Mucosa of descending colon (tissue), 3 donors: ENCODE results near the gene MFSD6. TPM values are rescaled to one million over a fixed set of nuclear protein-coding genes. Genes with fewer than 3 reads are reported as not detected.
A peak's percentile ranks its signal among the peaks of the same experiment; 100 is the strongest.

Experiments
- ATAC-seq: fragments of 200-7000 bp; cut with Tn5 transposase; one replicate; pipeline ENCODE4 v1.9.1; 2020; ENCODE audit warnings: mild to moderate bottlenecking, moderate library complexity
- DNase-seq, 3 donors: peaks; one replicate each; pipeline ENCODE4 v3.0.0-alpha.2; 2020
- H3K36me3 ChIP-seq: fragments of 200-600 bp; one replicate; pipeline ENCODE4 v1.8.0; 2021; ENCODE audit warnings: low read depth, mild to moderate bottlenecking
- H3K4me1 ChIP-seq: fragments of 200-600 bp; one replicate; pipeline ENCODE4 v1.8.0; 2021; ENCODE audit warnings: low read depth, mild to moderate bottlenecking
- H3K4me3 ChIP-seq: fragments of 200-600 bp; one replicate; pipeline ENCODE4 v1.8.0; 2021; ENCODE audit warnings: mild to moderate bottlenecking
- H3K9me3 ChIP-seq: fragments of 200-600 bp; one replicate; pipeline ENCODE4 v1.8.0; 2021; ENCODE audit warnings: mild to moderate bottlenecking
- CTCF ChIP-seq: fragments of 200-600 bp; IDR thresholded peaks from one replicate; pipeline ENCODE4 v1.8.0; 2022; ENCODE audit warnings: antibody characterized with exemption, mild to moderate bottlenecking
- intact Hi-C, 2 donors: fragments of 100-400 bp; cut with DNase I in 1 of 2; cut with micrococcal nuclease in 1 of 2; formaldehyde crosslinking; loops; one replicate each; pipeline versions ENCODE4 v1.11.0 to v1.11.1; 2022; cut with DNase I, micrococcal nuclease
- total RNA-seq, 3 donors: library from RNA; stranded (reverse); fragmentation: NEBNext Ultra II Directional in 2 of 3; extraction: Animal tissue kit (Norgen Biotek cat#: 25700) in 2 of 3; gene quantifications; one replicate each; pipeline versions ENCODE4 v1.2.1 to v1.2.4, GENCODE V29; 2021 to 2023
- donor health status: DM: no; HTN: no; CAD: no; lungs with moderate emphysema.
- donor health status: DM: no; HTN: no; CAD: no.
- donor health status: DM: no; HTN: yes; CAD: no.

The MFSD6 gene
- total RNA-seq, 3 donors from 2014 or later: 58.4 to 73.2 (median 64.1) TPM

DNA sequence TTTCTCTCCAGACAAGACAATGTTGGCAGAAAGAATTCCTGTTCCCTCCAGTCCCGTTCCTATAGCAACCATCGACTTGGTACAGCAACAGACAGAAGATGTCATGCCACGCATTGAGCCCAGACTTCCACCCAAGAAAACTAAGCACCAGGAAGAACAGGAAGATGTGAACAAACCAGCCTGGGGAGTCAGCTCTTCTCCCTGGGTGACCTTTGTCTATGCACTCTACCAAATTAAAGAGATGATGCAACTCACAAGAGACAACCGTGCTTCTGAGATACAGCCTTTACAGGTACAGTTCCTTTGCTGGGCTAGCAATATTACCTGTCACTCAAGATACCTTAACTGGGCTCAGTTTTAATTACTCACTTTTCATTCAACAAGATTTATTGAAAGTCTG lies 89.3 kb downstream of the MFSD6 start:
- peaks cover 7% of the 10 kb centered on the region for H3K4me1 ChIP-seq
- intact Hi-C loops: no loop called here
- ATAC-seq (peak; percentile 56), DNase-seq (no peak)
- H3K4me3 ChIP-seq: no peak overlapping the region
- peaks cover 5% of the 10 kb centered on the region for H3K9me3 ChIP-seq
- no peak for TF ChIP-seq CTCF
- peaks cover 3% of the 10 kb centered on the region for H3K36me3 ChIP-seq

GRCh38 chr2:190499273-190499672 lies 91.1 kb downstream of the MFSD6 start:
- no peak for ATAC-seq

GRCh38 chr2:190500054-190500502 lies 91.9 kb downstream of the MFSD6 start:
- TF ChIP-seq CTCF: no peak
- peaks cover 3% of the 10 kb centered on the region for H3K36me3 ChIP-seq
- H3K9me3 ChIP-seq: no peaks in the 10 kb centered on the region
- H3K4me1 ChIP-seq: peaks cover 15% of the 10 kb centered on the region
- H3K4me3 ChIP-seq: no peak overlapping the region
- peak; percentile 54 for ATAC-seq
- DNase-seq: no peak
- intact Hi-C loops: no loop called here

More at GRCh38 chr2:190499273-190499672, 91.1 kb downstream of the MFSD6 start:
- TF ChIP-seq CTCF: no peak
- Histone ChIP-seq H3K36me3 (peaks cover 3% of the 10 kb centered on the region), H3K4me3 (no peak overlapping the region), H3K9me3 (no peaks in the 10 kb centered on the region), H3K4me1 (peaks cover 15% of the 10 kb centered on the region)
- DNase-seq: no peak
- intact Hi-C loops: no loop called here

DNA sequence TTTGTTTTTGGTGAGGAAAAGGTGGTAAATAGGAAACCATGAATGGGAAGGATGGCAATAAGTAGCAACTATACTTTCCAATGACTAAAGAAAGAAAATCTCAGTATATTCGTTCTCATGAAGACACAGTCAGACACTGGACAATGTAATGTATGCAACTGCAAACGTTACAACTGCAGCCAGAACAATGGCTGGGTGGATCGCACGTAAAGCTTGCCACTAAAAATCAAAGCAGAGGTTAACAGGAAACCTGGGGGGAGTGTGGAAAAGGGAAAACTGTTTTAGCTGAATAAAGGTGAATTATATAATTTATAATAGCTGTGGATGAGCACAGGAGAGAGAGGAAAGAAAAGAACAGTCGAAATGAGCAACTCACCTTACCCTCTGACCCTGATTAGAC lies 93.1 kb downstream of the MFSD6 start:
- DNase-seq: no peak
- Histone ChIP-seq H3K36me3 (peaks cover 3% of the 10 kb centered on the region), H3K4me3 (no peak overlapping the region), H3K4me1 (peaks cover 25% of the 10 kb centered on the region), H3K9me3 (no peaks in the 10 kb centered on the region)
- no peak for TF ChIP-seq CTCF
- intact Hi-C loops: no loop called here
- no peak for ATAC-seq

DNA sequence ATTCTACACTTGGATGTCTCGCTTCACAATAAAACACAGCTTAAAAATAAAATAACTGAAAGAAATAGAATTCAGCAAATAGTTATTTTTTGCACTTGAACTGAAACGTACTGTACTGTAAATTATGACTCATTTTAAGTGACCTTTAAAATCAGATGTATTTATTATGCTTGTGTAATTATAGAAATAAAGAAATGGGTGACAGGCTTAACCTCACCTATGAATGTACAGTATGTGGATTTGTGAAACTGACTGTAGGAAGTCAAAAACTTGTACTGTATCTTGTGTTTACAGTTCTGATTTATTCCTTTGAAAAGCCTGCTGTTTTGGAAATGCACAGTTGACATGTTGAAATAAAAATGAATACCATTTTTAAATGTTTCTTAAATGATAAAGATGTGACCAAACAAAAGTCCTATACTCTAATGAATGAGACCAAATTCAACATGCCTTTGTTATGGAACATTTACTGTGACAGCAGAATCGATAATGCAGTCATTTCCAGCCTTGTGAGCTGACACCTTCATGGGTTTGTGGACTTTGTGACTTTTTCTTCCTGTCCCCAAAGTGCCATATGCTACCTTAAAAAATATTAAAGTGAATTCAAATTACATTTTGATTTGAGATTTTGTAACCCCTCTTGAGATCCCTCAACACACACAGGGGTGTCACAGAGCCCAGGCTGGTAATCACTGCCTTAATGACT lies 93.7 kb downstream of the MFSD6 start:
- DNase-seq: no peak
- Histone ChIP-seq H3K4me1 (peaks cover 29% of the 10 kb centered on the region), H3K9me3 (no peaks in the 10 kb centered on the region), H3K36me3 (peaks cover 3% of the 10 kb centered on the region), H3K4me3 (no peak overlapping the region)
- TF ChIP-seq CTCF: no peak
- peak; percentile 3 for ATAC-seq
- intact Hi-C loops: no loop called here
